ENCODE results near the gene PSTPIP2. TPM values are rescaled to one million over a fixed set of nuclear protein-coding genes. Genes with fewer than 3 reads are reported as not detected.
"Not testable (repeated sequence)": the region's sequence is repeated elsewhere in the genome, so short reads cannot be mapped to it uniquely, and the experiment has no call there.

The PSTPIP2 gene
- total RNA-seq, 2 donors from 2014 or later = 3.0 to 3.8 TPM

- H3K4me3 ChIP-seq = no peak overlapping the region
- TF ChIP-seq CTCF (IDR thresholded peaks at IDR 0.05) = no peak
- no peaks in the 10 kb centered on the region for H3K9me3 ChIP-seq
- H3K27me3 ChIP-seq = no peaks in the 10 kb centered on the region
- no peaks in the 10 kb centered on the region for H3K36me3 ChIP-seq
- H3K4me1 ChIP-seq = no peaks in the 10 kb centered on the region
- intact Hi-C loops (cut with DNase I) = no loop called here
- H3K27ac ChIP-seq = no peak overlapping the region
- no peak overlapping the region for H3K9ac ChIP-seq (ENCODE audit: low read depth in 2 of 2, low read length in 2 of 2)
- DNase-seq = no peak
Observed at GRCh38 chr18:46050268-46050667, 21.8 kb downstream of the PSTPIP2 start.

DNA sequence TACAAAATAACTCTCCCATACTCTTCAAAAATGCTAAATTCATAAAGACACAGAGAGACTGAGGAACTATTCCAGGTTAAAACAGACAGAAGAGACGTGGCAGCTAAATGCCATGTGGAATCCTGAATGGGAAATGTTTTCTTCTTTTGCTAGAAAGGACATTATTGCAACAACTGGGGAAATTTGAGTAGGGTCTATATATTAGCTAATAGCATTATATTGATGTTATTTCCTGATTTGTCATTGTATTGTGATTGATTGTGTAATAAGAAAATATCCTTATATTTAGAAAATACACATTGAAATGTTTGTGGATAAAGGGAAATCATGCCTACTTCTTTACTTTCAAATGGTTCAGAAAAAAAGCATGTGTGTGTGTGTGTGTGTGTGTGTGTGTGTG lies 23.4 kb downstream of the PSTPIP2 start:
- DNase-seq = no peak
- intact Hi-C loops (cut with DNase I) = no loop called here
- Histone ChIP-seq H3K4me3 (no peak overlapping the region), H3K27ac (no peak overlapping the region), H3K9me3 (no peaks in the 10 kb centered on the region), H3K27me3 (no peaks in the 10 kb centered on the region), H3K4me1 (no peaks in the 10 kb centered on the region), H3K36me3 (no peaks in the 10 kb centered on the region), H3K9ac (ENCODE audit: low read depth in 2 of 2, low read length in 2 of 2) (no peak overlapping the region)
- no peak for TF ChIP-seq CTCF (IDR thresholded peaks at IDR 0.05)

- H3K9me3 ChIP-seq; H3K4me1 ChIP-seq; DNase-seq; H3K4me3 ChIP-seq; H3K9ac ChIP-seq (ENCODE audit: low read depth in 2 of 2, low read length in 2 of 2); H3K27ac ChIP-seq; H3K36me3 ChIP-seq; H3K27me3 ChIP-seq; intact Hi-C loops (cut with DNase I): not testable (repeated sequence)
Observed at GRCh38 chr18:46047369-46047768, 24.7 kb downstream of the PSTPIP2 start.

- no peak overlapping the region for H3K9ac ChIP-seq (ENCODE audit: low read depth in 2 of 2, low read length in 2 of 2)
Observed at GRCh38 chr18:46046688-46047087, 25.4 kb downstream of the PSTPIP2 start.

DNA sequence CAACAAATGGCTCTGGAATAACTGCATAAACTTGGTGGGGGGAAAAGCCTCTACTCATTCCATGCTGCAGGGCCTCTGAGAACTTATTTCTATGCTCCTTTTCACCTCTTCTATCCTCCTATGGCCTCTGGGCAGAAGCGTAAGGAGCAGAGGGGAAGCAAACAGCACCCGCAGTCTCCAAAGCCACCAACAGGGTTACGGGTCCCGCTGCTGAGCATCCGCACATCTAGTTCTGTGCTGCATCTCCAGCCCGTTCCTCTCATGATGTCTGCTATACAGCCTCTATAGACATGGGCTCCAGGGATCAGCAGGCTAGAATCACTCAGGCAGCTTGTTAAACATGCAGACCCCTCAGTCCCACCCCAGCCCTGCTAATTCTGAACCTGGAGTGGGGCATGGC lies 25.9 kb downstream of the PSTPIP2 start:
- intact Hi-C loops (cut with DNase I) = no loop called here
- no peak for DNase-seq
- H3K4me3 ChIP-seq = no peak overlapping the region
- H3K27me3 ChIP-seq = no peaks in the 10 kb centered on the region
- no peak overlapping the region for H3K9ac ChIP-seq (ENCODE audit: low read depth in 2 of 2, low read length in 2 of 2)
- no peak overlapping the region for H3K27ac ChIP-seq
- no peak for TF ChIP-seq CTCF (IDR thresholded peaks at IDR 0.05)
- H3K36me3 ChIP-seq = no peaks in the 10 kb centered on the region
- H3K4me1 ChIP-seq = no peaks in the 10 kb centered on the region
- H3K9me3 ChIP-seq = no peaks in the 10 kb centered on the region

More at GRCh38 chr18:46046688-46047087, 25.4 kb downstream of the PSTPIP2 start:
- Histone ChIP-seq H3K4me1 (no peaks in the 10 kb centered on the region), H3K36me3 (no peaks in the 10 kb centered on the region), H3K27me3 (no peaks in the 10 kb centered on the region), H3K4me3 (no peak overlapping the region), H3K27ac (no peak overlapping the region), H3K9me3 (no peaks in the 10 kb centered on the region)
- DNase-seq = no peak
- TF ChIP-seq CTCF (IDR thresholded peaks at IDR 0.05) = no peak
- intact Hi-C loops (cut with DNase I) = no loop called here

DNA sequence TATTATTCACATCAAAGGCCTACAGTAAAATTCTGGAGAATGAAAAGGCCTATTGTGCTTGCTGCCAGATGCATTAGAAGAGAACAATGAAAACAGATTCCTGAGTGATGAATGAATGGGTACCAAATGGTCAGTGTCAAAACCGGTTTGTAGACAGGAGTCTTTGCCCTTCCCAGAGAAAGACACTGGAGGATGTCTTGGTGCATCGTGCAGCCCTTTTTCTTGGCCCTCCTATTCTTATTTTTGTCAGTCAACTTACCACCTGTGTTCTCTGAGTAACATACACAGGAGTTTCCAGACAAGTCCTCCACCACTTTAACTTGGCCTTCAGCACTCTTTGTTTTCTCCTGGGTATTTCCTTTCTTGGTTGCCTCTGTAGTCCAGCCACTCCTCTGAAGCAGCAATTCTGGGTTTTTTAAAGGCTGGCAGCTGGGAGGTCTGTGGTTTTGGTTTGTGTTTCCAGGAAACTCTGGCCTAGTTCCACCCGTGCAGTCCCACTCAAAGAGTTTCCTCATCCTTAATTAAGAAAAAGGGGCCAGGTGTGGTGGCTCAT lies 29.4 kb downstream of the PSTPIP2 start:
- Histone ChIP-seq H3K4me3 (no peak overlapping the region), H3K4me1 (no peaks in the 10 kb centered on the region), H3K36me3 (no peaks in the 10 kb centered on the region), H3K9me3 (no peaks in the 10 kb centered on the region), H3K27me3 (no peaks in the 10 kb centered on the region), H3K9ac (ENCODE audit: low read depth in 2 of 2, low read length in 2 of 2) (no peak overlapping the region), H3K27ac (no peak overlapping the region)
- TF ChIP-seq CTCF (IDR thresholded peaks at IDR 0.05) = no peak
- no peak for DNase-seq
- intact Hi-C loops (cut with DNase I) = no loop called here
